Mononuclear cell (primary cell): Measurements from ENCODE around the gene TRA2A. TPM values are rescaled to one million over a fixed set of nuclear protein-coding genes. Genes with fewer than 3 reads are reported as not detected.
A peak's percentile ranks its signal among the peaks of the same experiment; 100 is the strongest.

Experiments
- H3K27me3 ChIP-seq: 2 replicates; pipeline ENCODE4 v1.6.0; 2011; ENCODE audit warnings: low read length, control low read depth; ENCODE audit not compliant: insufficient read depth
- H3K4me1 ChIP-seq: 2 replicates; pipeline ENCODE4 v1.5.1; 2011; ENCODE audit warnings: mild to moderate bottlenecking, low read length, control low read depth; ENCODE audit not compliant: insufficient read depth
- H3K4me3 ChIP-seq: 2 replicates; pipeline ENCODE4 v1.5.1; 2011; ENCODE audit warnings: mild to moderate bottlenecking, low read length, moderate library complexity
- H3K9me3 ChIP-seq: 2 replicates; pipeline ENCODE4 v1.5.1; 2011; ENCODE audit warnings: low read depth, mild to moderate bottlenecking, control low read depth, low read length
- total RNA-seq: library from RNA; depleted of rRNA; stranded (reverse); fragments of >200 nt; gene quantifications from one replicate; pipeline ENCODE4 v1.2.3, GENCODE V29; 2012

TRA2A gene
- 101 TPM for total RNA-seq

DNA sequence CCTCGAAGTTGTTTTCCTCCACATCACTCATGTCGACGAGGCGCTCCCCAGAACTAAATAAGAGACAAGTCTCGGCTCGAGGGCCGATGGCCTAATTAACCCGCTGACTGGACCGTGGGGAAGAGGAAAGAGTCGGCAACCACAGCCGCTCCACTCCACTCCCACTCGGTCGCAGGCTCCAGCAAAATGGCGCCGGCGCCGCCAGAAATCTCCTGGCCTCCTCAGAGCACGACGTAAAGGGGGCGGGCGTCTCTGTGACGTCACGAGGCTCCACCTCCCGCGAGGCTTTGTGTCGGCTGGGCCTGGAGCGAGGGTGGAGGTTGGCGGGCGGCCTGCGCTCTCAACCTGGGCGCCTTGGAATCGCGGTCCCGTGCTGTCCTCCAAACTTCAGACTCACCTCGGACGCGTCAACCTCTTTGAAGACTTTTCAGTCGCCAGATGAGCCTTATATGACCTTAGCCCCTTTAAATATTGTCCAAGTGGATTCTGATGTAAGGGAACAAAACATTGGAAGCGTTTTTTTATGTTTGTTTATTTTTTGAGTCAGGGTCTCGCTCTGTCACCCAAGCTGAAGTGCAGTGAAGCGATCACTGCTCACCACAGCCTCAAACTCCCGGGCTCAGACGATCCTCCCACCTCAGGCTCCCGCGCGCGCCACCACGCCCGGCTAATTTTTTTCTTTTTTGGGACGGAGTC lies at the start of gene TRA2A:
TSS of gene TRA2A (minus strand) at position 188 of the 696 bp plus-strand sequence. CDS start at position 31, 157 bp downstream.
- Histone ChIP-seq H3K27me3 (no peaks in the 10 kb centered on the region), H3K4me3 (peak within 1 kb of the TSS; percentile 76), H3K4me1 (peaks cover 30% of the 10 kb centered on the region), H3K9me3 (no peaks in the 10 kb centered on the region)

DNA sequence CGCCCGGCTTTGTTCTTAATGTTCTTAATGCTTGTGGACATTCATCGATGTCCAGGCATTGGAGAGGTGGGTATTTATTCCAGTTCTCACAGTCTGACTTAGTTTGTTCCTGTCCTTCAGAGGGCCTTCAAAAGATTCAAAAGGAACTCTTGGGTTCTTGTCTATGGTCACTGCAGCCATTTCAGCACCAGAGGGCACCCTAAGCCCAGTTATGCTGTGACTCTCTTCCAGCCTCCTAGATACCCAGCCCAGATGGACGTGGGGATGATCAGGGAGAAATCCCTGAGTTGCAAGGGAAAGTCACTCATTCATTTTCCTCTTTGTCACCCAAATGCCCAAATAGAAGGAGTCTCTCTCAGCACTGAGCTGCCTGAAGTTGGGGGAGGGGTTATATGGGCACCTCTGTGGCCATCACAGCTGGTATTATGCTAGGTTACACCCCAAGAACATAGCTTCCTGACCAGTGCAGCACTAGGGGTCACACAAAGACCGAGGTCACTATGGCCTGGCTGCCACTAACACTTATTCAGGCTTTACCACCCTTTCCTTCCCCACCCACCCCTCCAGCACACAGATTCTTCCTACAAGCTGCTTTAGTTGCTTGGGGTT lies 38.9 kb upstream of the TRA2A start:
- Histone ChIP-seq H3K4me1 (no peaks in the 10 kb centered on the region), H3K27me3 (peaks cover 8% of the 10 kb centered on the region), H3K9me3 (no peaks in the 10 kb centered on the region), H3K4me3 (no peak overlapping the region)

DNA sequence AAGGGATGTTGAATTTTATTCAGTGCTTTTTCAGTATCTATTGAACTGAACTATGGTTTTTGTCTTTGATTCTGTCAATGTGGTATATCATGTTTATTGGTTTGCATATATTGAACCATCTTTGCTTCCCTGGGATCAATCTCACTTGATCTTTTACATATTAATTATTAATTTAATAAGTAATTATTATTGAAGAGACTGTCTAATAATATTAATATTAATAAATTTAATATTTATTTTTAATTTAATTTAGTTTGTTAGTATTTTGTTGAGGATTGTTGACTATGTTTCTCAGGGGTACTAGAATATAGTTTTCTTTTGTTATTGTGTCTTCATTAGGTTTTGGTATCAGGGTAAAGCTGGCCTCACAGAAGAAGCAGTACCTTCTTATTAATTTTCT lies 26.5 kb upstream of the TRA2A start:
- no peaks in the 10 kb centered on the region for H3K9me3 ChIP-seq
- H3K4me1 ChIP-seq, result no peaks in the 10 kb centered on the region
- H3K4me3 ChIP-seq, result no peak overlapping the region
- H3K27me3 ChIP-seq, result peaks cover 22% of the 10 kb centered on the region

DNA sequence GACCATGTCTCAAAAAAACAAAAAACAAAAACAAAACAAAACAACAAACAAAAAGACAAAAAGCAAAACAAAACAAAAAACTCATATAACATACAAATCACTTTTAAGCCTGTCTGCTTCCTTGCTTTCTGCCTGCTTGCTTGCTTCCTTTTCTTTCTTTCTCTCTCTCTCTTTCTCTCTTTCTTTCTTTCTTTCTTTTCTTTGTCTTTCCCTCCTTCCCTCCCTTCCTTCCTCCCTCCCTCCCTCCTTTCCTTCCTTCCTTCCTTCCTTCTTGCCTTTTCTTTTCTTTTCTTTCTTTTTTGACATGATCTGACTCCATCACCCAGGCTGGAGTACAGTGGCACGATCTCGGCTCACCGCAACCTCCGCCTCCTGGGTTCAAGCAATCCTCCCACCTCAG lies 15.9 kb upstream of the TRA2A start:
- Histone ChIP-seq H3K27me3 (no peaks in the 10 kb centered on the region), H3K4me3 (no peak overlapping the region), H3K9me3 (no peaks in the 10 kb centered on the region), H3K4me1 (peaks cover 6% of the 10 kb centered on the region)

DNA sequence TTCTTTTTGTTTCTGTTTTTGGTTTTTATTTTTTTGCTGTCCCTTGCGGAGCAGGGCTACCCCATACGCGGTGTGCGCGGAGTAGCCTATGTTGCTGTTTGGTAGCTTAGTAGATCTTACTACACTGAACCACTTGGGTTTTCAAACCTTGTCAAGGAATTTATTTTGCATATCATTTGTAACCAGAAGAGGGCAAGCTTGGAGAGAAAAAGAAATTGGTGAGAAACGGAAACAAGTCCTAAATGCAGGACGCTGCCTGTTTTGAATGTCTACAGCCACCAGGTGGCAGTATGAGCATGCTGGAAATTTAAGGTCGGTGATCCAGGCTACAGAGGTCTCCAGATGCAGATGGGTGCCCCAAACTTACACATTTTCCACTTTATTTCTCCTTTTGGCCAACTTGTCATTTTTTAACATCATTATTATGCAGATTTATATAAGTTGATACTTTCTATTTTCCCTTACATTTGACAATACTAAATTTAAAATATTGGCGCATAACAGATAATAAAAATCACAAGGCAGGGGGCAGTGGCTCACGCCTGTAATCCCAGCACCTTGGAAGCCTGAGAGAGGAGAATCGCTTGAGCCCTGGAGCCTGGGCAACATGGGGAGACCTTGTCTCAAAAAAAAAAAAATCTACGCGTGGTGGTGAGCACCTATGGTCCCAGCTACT lies 15.3 kb upstream of the TRA2A start:
- no peaks in the 10 kb centered on the region for H3K9me3 ChIP-seq
- peaks cover 6% of the 10 kb centered on the region for H3K4me1 ChIP-seq
- no peaks in the 10 kb centered on the region for H3K27me3 ChIP-seq
- H3K4me3 ChIP-seq, result no peak overlapping the region

DNA sequence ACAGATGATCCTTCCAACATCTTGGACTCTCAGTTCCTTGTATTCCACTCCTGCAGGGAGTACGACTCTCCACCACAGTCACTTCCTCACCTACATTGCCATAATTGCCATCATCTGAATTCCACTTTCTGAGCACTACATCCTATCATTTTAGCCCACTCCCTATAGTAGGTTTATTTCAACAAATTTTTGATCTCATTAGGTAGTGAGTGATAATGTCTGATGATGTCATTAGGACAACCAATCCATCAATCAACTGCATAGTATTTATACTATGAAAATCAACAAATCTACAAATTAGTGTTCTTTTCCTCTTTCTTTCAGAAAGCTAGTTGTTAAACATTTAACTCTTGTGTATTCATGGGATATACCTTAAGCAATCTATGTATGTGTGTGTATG lies 13.7 kb upstream of the TRA2A start:
- no peaks in the 10 kb centered on the region for H3K27me3 ChIP-seq
- no peak overlapping the region for H3K4me3 ChIP-seq
- peaks cover 6% of the 10 kb centered on the region for H3K4me1 ChIP-seq
- no peaks in the 10 kb centered on the region for H3K9me3 ChIP-seq

DNA sequence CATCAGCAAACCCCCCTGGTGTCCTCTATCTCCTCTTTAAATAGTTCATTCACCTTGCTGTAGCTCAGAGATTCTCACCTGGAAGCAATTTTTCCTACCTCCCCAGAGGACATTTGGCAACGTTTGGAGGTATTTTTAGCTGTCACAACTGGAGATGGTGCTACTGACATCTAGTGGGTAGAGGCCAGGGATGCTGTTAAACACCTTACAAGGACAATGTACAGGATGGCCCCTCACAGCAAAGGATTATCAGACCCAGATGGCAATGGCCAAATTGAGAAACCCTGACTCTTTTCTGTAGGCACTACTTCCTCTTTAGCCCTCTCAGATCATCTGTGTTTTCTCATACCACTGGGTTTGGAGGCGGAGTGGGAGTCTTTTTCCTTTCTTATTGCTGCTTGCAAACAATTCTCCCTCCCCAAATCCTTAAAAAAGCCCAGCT lies 13.2 kb upstream of the TRA2A start:
- H3K4me1 ChIP-seq, result peaks cover 6% of the 10 kb centered on the region
- no peaks in the 10 kb centered on the region for H3K27me3 ChIP-seq
- H3K4me3 ChIP-seq, result no peak overlapping the region
- H3K9me3 ChIP-seq, result no peaks in the 10 kb centered on the region

DNA sequence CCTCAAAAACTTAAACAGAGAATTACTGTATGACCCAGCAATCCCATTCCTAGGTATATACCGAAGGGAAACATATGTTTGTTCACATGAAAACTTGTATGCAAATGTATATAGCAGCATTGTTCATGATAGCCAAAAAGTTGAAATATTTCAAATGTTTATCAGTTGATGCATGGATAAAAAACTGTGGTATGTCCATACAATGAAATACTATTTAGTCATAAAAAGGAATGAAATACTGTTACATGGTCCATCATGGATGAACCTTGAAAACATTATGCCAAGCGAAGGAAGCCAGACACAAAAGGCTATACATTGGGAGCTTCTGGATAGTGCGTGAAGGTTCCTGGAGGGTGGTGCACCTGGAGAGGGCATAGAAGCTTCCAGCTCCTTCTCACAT lies 11.0 kb upstream of the TRA2A start:
- H3K27me3 ChIP-seq, result no peaks in the 10 kb centered on the region
- peaks cover 15% of the 10 kb centered on the region for H3K4me1 ChIP-seq
- no peaks in the 10 kb centered on the region for H3K9me3 ChIP-seq
- H3K4me3 ChIP-seq, result no peak overlapping the region

DNA sequence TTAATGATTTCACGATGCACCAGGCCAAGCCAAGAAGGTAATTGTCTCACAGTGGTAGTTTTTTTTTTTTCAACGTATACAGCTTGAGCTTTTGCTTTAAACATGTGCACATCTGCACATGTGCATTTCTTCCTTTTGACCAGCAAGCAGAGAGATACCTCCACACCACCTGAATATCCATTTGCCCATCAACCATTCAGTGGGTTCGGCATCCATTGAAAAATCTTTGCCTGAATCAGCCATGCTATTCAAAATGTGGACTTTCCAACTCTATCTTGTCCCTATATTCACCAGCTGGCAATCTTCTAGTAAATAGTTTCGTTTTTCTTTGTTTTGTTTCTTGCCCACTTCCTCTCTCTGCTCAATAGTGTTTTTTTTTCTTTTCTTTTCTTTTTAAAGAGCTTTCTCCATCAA lies 7.7 kb upstream of the TRA2A start:
- Histone ChIP-seq H3K9me3 (no peaks in the 10 kb centered on the region), H3K4me3 (no peak overlapping the region), H3K27me3 (no peaks in the 10 kb centered on the region), H3K4me1 (peaks cover 9% of the 10 kb centered on the region)

DNA sequence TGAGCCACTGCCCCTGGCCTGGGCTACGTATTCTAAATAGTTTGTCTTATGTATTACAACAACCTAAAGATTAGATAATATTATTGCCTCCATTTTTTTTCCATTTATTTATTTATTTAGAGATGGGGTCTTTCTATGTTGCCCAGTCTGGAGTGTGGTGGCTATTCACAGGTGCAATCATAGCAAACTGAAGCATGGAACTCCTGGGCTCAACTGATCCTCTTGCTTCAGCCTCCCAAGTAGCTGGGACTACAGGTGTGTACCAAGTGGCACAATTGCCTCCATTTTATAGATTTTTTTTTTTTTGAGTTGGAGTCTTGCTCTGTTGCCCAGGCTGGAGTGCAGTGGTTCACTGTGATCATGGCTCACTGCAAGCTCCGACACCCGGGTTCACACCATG lies 6.5 kb upstream of the TRA2A start:
- H3K4me1 ChIP-seq, result peaks cover 9% of the 10 kb centered on the region
- H3K4me3 ChIP-seq, result no peak overlapping the region
- H3K27me3 ChIP-seq, result no peaks in the 10 kb centered on the region
- no peaks in the 10 kb centered on the region for H3K9me3 ChIP-seq

DNA sequence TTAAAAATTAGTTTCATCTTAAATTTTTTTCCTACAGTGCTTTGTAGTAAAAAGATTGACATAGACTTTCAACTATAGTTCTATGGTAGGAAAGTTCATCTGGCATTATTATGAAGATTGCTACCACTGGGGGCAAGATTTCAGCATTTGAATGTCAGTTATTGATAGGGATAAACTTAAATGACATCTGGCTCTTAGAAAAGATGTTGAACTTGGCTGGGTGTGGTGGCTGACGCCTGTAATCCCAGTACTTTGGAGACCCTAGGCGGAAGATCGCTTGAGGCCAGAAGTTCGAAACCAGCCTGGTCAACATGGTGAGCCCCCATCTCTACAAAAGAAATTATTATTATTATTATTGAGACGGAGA lies 1.4 kb upstream of the TRA2A start:
- H3K9me3 ChIP-seq, result no peaks in the 10 kb centered on the region
- H3K4me1 ChIP-seq, result peaks cover 27% of the 10 kb centered on the region
- no peaks in the 10 kb centered on the region for H3K27me3 ChIP-seq
- H3K4me3 ChIP-seq, result no peak overlapping the region

DNA sequence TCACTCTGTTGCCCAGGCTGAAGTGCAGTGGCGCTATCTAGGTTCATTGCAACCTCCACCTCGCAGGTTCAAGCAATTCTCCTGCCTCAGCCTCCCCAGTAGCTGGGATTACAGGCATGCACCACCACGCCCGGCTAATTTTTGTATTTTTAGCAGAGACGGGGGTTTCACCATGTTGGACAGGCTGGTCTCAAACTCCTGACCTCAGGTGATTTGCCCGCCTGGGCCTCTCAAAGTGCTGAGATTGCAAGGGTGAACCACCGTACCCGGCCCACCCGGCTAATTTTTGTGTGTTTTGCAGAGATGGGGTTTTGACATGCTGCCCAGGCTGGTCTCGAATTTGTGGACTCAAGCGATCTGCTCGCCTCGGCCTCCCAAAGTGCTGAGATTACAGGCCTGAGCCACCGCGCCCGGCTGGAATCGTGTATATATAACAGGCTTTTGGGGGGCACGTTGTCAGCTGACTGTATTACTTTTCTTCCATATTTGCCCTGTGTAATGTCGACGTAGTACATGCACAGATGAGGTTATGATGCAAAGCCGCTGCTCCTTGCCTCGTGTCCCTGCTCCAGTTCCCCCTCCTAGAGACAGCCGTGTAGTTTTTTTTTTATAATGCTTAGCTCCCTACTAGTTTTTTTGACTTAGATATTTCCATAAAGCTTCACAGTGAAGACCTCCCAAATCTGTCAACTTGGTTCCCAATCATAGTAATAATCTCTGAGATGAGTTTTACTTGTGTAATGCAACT lies 883 bp upstream of the TRA2A start:
- no peaks in the 10 kb centered on the region for H3K27me3 ChIP-seq
- no peak overlapping the region for H3K4me3 ChIP-seq
- H3K9me3 ChIP-seq, result no peaks in the 10 kb centered on the region
- peaks cover 30% of the 10 kb centered on the region for H3K4me1 ChIP-seq

DNA sequence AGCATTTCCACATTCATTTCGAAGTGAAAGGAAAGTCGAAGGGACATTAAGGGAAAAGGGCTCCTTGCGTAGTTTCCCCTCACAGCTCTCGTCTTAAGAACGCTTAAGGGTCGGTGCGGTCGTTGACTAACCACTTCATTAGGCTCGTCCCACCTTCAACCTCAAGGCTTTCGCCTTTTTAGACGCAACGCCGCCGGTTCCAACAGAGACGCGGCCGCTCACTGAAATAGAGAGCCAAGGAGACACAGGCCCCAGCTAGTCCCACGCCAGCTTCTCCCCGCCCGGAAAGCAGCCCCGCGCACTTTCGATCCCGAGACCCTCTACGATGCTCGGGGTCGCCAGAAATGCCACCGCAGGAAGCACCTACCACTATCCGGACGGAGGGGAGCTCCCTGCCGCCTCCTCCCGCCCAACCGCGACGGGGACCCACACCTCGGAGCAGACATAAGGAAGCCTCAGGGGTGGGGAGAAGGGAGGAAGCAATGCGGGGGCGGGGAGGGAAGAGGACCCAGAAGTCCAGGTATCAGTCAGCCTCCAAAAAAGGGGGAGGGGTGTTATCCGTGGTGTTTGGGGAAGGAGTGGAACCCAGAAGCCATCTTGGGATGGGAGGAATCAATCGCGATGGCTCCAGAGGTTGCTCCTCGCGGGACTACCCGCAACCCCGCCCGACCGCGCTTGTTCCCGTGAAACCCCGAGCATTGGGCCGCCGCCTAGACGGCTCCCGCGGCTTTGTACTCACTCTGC lies 559 bp downstream of the TRA2A start:
- peaks cover 30% of the 10 kb centered on the region for H3K4me1 ChIP-seq
- no peaks in the 10 kb centered on the region for H3K27me3 ChIP-seq
- peak overlapping the region; percentile 76 for H3K4me3 ChIP-seq
- H3K9me3 ChIP-seq, result no peaks in the 10 kb centered on the region

DNA sequence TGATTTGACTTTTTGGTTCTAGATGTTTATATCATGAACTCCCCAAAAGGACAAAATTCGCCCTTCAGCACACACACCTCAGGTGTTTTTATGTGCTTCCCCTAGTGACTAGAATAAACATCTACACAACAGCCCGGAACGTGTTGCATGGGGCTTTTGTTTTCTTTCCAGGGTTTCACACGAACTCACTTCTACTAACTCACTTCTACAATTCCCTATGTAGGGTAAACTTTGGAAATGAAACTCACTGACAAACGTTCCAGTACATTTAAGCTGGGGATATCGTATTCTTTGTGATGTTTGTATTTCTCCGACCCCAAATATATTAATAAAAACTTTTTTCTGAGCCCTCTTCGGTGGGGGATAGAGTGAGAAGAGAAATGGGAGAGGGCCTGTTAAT lies 1.4 kb downstream of the TRA2A start:
- H3K4me3 ChIP-seq, result peak overlapping the region; percentile 76
- no peaks in the 10 kb centered on the region for H3K27me3 ChIP-seq
- H3K9me3 ChIP-seq, result no peaks in the 10 kb centered on the region
- H3K4me1 ChIP-seq, result peaks cover 33% of the 10 kb centered on the region
